ELR (cell line): ENCODE data around the gene KRT39.
"Not testable (repeated sequence)": the region's sequence is repeated elsewhere in the genome, so short reads cannot be mapped to it uniquely, and the experiment has no call there.

Experiments
- DNase-seq: peaks from one replicate; pipeline ENCODE4 v3.0.0-alpha.2; 2015; ENCODE audit warnings: low read depth

The KRT39 gene

DNA sequence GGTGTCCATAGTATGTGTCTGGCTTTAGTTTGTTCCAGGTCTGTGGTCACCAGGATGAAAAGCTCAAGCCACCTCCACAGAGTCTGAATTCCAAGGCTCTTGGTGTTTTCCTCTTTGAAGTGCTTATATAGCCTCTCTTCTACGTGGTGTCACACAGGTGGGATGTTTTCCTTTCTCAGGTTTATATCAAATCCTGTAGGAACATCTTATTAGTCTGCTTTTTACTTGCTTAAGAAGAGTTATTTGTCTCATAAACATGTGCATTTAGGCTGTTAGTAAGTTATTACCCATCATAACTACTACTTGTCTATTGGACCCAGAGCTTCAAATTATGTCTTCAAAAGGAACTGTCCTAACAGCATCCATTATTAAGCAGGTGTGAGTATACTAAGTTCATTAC lies at the start of gene KRT39:
Gene KRT39 (minus strand): TSS at position 101 of the 400 bp plus-strand sequence. CDS start 92 bp downstream, at position 9.
- DNase-seq, result no peak

DNA sequence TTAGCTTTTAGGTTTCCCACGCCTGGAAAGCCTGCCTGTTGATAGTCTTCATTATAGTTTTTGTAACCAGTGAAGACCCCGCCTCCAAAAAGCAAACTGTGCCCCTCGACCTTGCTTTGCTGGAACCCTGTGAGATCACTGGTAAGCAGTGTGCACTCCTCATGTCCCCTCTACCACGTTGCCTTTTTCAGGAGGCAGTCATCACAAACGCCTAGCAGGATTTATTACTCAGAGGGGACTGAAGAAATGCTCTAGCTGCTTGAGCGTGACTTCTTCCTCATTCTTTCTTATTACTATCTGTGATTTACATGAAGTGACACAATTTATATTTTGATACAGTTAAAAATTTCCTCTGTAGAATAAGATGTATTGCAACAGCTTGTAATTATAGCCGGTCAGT lies 48.7 kb upstream of the KRT39 start:
- no peak for DNase-seq

GRCh38 chr17:41013606-41014005 lies 46.9 kb upstream of the KRT39 start:
- DNase-seq, result peak; percentile 33

GRCh38 chr17:41013181-41013580 lies 46.4 kb upstream of the KRT39 start:
- DNase-seq, result peak; percentile 75

GRCh38 chr17:41012326-41013120 lies 45.8 kb upstream of the KRT39 start:
- no peak for DNase-seq

DNA sequence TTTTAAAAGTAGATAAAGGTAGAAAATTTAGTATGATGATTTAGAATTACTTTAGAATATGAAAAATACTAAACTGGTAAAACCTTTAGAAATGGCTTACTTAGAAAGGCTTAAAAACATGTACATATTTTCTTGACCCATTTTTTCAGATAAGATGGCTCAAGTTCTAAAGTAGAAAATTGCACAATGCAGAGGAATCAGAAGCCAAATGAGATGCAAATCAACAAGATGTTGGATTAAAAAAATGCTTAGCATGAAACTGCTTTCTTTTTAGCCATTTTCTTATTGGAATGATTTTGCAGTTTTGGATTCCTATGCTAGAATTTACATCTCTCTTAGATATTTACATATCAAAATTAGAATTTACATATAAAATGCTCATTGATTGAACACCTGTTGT lies 43.7 kb upstream of the KRT39 start:
- no peak for DNase-seq

DNA sequence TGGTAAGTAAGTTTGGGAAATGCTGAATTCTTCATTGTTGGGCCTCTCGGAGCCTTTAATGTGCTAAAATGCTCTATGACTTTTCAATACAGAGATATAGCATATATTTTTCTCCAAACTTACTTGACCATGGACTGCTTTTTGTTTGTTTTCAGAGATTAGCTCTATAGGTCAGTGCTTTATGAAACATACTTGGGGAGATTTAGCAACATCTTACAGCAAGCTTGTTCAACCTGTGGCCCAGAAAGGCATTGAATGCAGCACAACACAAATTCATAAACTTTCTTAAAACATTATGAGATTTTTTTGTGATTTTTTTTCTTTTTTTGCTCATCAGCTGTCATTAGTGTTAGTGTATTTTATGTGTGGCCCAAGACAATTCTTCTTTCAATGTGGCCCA lies 43.2 kb upstream of the KRT39 start:
- no peak for DNase-seq

GRCh38 chr17:41009301-41009760 lies 42.6 kb upstream of the KRT39 start:
- no peak for DNase-seq

DNA sequence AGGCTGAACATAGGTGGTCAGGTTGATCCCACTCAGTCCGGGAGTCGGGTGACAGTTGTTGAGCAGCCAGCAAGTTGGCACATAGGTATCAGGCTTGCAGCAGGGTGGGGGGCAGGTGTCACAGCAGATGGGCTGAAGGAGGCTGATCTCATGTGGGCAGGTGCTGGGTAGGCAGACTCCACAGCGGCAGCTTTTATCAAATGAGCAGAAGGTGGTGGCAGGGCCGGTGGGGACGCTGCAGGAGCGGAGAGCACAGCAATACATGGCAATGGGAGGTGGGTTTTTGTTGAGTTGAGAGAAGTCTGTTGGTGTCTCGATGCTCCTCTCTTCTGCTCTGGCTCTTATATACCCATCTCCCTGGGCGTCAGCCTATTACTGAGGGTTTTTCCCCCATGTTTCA lies 42.1 kb upstream of the KRT39 start, which contains the start of gene KRTAP3-1:
Gene KRTAP3-1 (minus strand): TSS at position 318 of the 400 bp plus-strand sequence. CDS start 54 bp downstream, at position 264.
- no peak for DNase-seq

- DNase-seq, result no peak
Measured at GRCh38 chr17:41004397-41004796, 37.6 kb upstream of the KRT39 start.

DNA sequence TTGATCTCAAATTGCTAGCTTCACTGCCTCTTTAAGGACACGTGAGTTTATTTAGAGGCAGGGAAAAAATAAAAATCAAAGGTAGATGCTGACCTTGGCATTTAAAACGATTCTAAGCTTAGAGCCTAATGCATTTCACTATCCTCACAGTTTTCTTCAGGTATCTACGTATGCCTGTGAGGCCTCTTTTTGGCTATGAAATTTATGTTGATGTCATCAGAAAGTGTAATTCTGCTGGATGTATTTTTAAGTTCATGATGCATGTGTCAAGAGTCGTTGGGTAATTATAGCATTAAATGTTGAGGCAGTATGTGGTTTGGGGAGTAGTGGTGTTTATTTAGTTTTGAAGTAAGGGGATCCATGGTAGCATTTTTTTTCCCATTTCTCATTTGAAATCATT lies 37.2 kb upstream of the KRT39 start:
- DNase-seq, result no peak

- DNase-seq, result peak; percentile 74
Measured at GRCh38 chr17:41002814-41003213, 36.1 kb upstream of the KRT39 start.

DNA sequence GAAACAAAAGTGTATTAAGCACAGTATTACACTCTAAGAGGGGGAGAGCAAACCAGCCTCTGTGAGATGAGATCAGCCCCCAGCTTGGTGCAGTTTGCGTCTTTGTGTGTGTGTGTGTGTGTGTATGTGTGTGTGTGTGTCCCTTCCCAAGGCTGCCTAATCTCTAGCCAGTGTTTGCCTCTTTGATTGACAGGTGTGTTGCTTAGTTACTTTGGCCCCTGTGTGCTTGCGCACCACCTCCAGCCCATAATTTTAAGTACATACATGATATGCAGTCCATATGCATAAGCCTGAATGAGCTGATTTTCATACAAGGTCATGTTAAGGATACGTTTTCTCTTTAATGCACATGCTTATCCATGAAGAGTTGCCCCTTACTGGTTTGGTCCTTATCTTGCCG lies 35.0 kb upstream of the KRT39 start:
- DNase-seq, result no peak

DNA sequence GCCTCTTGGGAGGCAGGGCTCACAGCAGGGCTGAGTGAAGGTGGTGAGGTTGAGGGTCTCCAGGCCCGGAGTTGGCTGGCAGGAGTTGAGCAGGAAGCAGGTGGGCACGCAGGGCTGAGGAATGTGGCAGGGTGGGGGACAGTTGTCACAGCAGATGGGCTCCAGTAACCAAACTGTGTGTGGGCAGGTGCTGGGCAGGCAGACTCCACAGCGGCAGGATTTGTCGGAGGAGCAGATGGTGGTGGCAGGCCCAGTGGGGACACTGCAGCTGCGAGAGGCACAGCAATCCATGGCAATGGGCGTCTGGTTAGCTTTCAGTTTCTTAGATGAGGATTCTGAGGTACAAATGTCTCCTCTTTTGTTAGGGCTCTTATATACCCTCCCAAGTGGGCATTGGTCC lies 32.8 kb upstream of the KRT39 start, which contains the start of gene KRTAP3-2:
Gene KRTAP3-2 (minus strand): TSS at position 344 of the 400 bp plus-strand sequence. CDS start 53 bp downstream, at position 291.
- DNase-seq, result not testable (repeated sequence)

- DNase-seq, result no peak
Measured at GRCh38 chr17:40997361-40997760, 30.6 kb upstream of the KRT39 start.

GRCh38 chr17:40996829-40997228 lies 30.1 kb upstream of the KRT39 start:
- DNase-seq, result peak; percentile 19

GRCh38 chr17:40995116-40995515 lies 28.4 kb upstream of the KRT39 start:
- DNase-seq, result no peak

DNA sequence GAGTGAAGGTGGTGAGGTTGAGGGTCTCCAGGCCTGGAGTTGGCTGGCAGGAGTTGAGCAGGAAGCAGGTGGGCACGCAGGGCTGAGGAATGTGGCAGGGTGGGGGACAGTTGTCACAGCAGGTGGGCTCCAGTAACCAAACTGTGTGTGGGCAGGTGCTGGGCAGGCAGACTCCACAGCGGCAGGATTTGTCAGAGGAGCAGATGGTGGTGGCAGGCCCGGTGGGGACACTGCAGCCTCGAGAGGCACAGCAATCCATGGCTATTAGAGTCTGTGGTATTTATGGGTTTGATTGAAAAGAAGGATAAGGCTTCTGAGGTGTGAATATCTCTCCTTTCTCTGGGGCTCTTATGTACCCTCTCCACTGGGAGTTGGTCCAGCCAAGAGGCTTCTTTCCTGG lies 27.1 kb upstream of the KRT39 start, which contains the start of gene KRTAP3-3:
Gene KRTAP3-3 (minus strand): TSS at position 326 of the 400 bp plus-strand sequence. CDS start 67 bp downstream, at position 259.
- no peak for DNase-seq

GRCh38 chr17:40993084-40993483 lies 26.3 kb upstream of the KRT39 start:
- DNase-seq, result no peak

GRCh38 chr17:40992666-40993065 lies 25.9 kb upstream of the KRT39 start:
- DNase-seq, result no peak

GRCh38 chr17:40986920-40987319 lies 20.2 kb upstream of the KRT39 start:
- DNase-seq, result no peak

- DNase-seq, result no peak
Measured at GRCh38 chr17:40984226-40984625, 17.5 kb upstream of the KRT39 start, which contains the start of gene KRT40. KRT40 (minus strand) TSS chr17:40984326; CDS start chr17:40984273, 53 bp downstream.

- no peak for DNase-seq
Measured at GRCh38 chr17:40981115-40981514, 14.4 kb upstream of the KRT39 start.
